ENCODE results near the gene TNNT1.
"Not testable (repeated sequence)": the region's sequence is repeated elsewhere in the genome, so short reads cannot be mapped to it uniquely, and the experiment has no call there.

The TNNT1 gene

GRCh38 chr19:55169136-55169535, 20.1 kb upstream of the TNNT1 start:
- DNase-seq (ENCODE audit: low spot score): no peak

GRCh38 chr19:55166530-55167268, 17.7 kb upstream of the TNNT1 start, which contains the start of gene DNAAF3:
TSS of gene DNAAF3 (minus strand) at chr19:55166613. CDS start at chr19:55166413, 200 bp downstream.
- DNase-seq (ENCODE audit: low spot score): peak; percentile 97

GRCh38 chr19:55165952-55166529, 17.0 kb upstream of the TNNT1 start:
- peak; percentile 75 for DNase-seq (ENCODE audit: low spot score)

GRCh38 chr19:55161571-55162322, 12.7 kb upstream of the TNNT1 start:
- DNase-seq (ENCODE audit: low spot score): no peak

- DNase-seq (ENCODE audit: low spot score): no peak
Measured at GRCh38 chr19:55160986-55161365, 12.0 kb upstream of the TNNT1 start.

- peak; percentile 91 for DNase-seq (ENCODE audit: low spot score)
Measured at GRCh38 chr19:55160128-55160985, 11.4 kb upstream of the TNNT1 start.

GRCh38 chr19:55158848-55159749, 10.1 kb upstream of the TNNT1 start:
- no peak for DNase-seq (ENCODE audit: low spot score)

- no peak for DNase-seq (ENCODE audit: low spot score)
Measured at GRCh38 chr19:55158423-55158822, 9.4 kb upstream of the TNNT1 start.

- no peak for DNase-seq (ENCODE audit: low spot score)
Measured at GRCh38 chr19:55157064-55157908, 8.3 kb upstream of the TNNT1 start, which contains the start of gene TNNI3. TSS of gene TNNI3 (minus strand) at chr19:55157732. CDS start at chr19:55157589, 143 bp downstream.

- DNase-seq (ENCODE audit: low spot score): peak; percentile 94
Measured at GRCh38 chr19:55156202-55157063, 7.4 kb upstream of the TNNT1 start.

GRCh38 chr19:55155784-55156183, 6.8 kb upstream of the TNNT1 start:
- not testable (repeated sequence) for DNase-seq (ENCODE audit: low spot score)

- DNase-seq (ENCODE audit: low spot score): no peak
Measured at GRCh38 chr19:55153652-55154264, 4.8 kb upstream of the TNNT1 start.

- no peak for DNase-seq (ENCODE audit: low spot score)
Measured at GRCh38 chr19:55152017-55152416, 3.0 kb upstream of the TNNT1 start.

- DNase-seq (ENCODE audit: low spot score): no peak
Measured at GRCh38 chr19:55147545-55148251, 1.3 kb downstream of the TNNT1 start.

- DNase-seq (ENCODE audit: low spot score): peak; percentile 88
Measured at GRCh38 chr19:55146705-55147273, 2.2 kb downstream of the TNNT1 start.

GRCh38 chr19:55146078-55146704, 2.8 kb downstream of the TNNT1 start:
- peak; percentile 79 for DNase-seq (ENCODE audit: low spot score)

- no peak for DNase-seq (ENCODE audit: low spot score)
Measured at GRCh38 chr19:55145232-55145631, 3.8 kb downstream of the TNNT1 start.

All from iPS-NIHi11 (cell line).